ENCODE measurements around the gene ZBTB5.
A peak's percentile ranks its signal among the peaks of the same experiment; 100 is the strongest.
"Not testable (repeated sequence)": the region's sequence is repeated elsewhere in the genome, so short reads cannot be mapped to it uniquely, and the experiment has no call there.

Gene ZBTB5

DNA sequence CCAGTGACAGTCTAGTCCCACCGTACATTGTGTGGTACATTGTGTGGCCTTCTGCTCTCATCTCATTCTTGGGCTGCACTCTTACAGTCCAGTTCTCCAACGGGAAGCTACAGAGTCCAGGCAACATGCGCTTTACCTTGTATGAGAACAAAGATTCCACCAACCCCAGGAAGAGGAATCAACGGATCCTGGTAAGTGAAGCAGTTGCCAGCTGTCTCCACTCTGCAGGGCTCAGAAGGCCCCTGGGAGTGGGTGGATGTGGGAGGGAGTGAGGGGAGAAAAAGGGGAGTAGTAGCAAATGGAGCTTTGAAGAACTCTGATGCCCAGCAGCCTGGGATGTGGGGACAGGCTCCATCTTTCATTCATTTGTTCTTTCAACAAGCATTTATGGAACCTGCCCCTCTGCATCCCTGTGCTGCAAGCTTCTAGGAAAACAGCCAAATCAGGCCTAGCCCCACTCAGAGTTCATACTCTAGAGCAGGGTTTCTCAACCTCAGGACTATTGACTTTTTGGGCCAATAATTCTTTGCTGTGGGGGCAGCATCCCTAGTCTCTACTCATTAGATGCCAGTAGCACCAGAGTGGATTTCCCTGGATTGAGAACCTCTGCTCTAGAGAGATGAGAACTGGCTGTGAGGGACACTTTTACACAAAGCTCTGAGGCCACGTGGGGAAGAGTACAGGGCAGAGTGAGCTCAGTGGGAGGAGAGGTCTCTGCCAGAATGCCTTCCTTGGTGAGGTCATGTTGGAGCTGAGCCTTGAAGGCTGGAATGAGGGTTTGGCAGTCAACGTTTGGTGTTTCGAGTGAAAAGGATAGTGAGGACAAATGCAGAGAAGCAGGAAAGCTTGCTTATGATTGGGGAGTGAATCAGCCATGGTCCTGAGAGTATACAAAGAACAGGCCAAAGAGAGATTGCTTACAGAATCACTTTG, 21.6 kb upstream of the ZBTB5 start:
- DNase-seq (ENCODE audit: low read depth), result peak; percentile 91

- no peak for DNase-seq (ENCODE audit: low read depth)
Observed at GRCh38 chr9:37486256-37486615, 21.0 kb upstream of the ZBTB5 start.

- DNase-seq (ENCODE audit: low read depth), result peak; percentile 51
Observed at GRCh38 chr9:37485389-37486255, 20.4 kb upstream of the ZBTB5 start, which contains the start of gene POLR1E. Gene POLR1E, plus strand, starts transcription at chr9:37485948. Its CDS starts 100 bp downstream, at chr9:37486048.

DNA sequence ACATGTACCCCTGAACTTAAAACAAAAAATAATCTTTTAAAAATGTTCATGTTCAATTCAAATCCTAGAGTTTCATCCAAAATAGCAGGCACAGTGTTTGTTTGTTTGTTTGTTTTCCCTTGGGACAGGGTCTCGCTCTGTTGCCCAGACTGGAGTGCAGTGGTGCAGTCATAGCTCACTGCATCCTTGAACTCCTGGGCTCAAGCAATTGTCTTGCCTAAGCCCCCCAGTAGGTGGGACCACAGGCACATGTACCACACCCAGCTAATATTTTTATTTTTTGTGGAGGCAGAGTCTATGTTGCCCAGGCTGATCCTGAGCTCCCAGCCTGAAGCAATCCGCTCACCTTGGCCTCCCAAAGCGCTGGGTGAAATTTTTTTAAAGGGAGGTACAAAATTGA, 15.5 kb upstream of the ZBTB5 start:
- no peak for DNase-seq (ENCODE audit: low read depth)

DNA sequence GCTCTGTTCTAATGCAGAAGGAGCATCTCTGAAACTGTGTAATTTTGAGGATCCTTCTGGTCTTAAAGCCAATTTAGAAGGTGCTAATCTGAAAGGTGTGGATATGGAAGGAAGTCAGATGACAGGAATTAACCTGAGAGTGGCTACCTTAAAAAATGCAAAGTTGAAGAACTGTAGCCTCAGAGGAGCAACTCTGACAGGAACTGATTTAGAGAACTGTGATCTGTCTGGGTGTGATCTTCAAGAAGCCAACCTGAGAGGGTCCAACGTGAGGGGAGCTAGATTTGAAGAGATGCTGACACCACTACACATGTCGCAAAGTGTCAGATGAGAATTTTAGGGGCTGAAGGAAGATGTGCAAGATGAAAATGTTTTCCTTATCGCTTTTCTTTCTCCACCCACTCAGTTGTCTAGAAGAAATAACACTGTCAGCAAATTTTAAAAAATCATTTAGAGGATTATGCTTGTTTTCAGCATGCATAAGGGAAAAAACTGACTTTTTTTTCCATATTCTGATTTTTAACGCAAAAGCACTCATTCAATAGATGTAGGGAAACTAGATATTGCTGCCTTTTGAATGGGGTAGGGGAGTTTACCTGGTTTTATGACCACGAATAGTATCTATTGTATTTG, 12.9 kb upstream of the ZBTB5 start:
- DNase-seq (ENCODE audit: low read depth), result not testable (repeated sequence)

GRCh38 chr9:37477443-37477842, 12.2 kb upstream of the ZBTB5 start:
- DNase-seq (ENCODE audit: low read depth), result not testable (repeated sequence)

GRCh38 chr9:37476930-37477329, 11.7 kb upstream of the ZBTB5 start:
- DNase-seq (ENCODE audit: low read depth), result no peak

DNA sequence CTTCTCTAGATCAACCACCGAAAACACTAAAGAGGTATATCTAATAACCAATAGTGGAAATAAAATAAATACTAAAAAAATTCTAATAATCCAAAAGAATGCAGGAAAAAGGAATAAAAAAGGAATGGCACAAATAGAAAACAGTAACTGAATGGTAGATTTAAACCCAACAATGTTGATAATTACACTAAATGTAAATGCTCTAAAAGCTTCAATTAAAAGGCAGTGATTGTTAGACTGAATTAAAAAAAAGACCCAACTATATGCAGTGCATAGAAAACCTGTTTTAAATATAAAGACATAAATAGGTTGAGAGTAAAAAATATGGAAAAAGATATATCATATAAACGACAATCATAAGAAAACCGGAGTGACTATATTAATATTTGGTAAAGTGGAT, 9.2 kb upstream of the ZBTB5 start:
- DNase-seq (ENCODE audit: low read depth), result no peak

GRCh38 chr9:37473982-37474381, 8.7 kb upstream of the ZBTB5 start:
- not testable (repeated sequence) for DNase-seq (ENCODE audit: low read depth)

DNA sequence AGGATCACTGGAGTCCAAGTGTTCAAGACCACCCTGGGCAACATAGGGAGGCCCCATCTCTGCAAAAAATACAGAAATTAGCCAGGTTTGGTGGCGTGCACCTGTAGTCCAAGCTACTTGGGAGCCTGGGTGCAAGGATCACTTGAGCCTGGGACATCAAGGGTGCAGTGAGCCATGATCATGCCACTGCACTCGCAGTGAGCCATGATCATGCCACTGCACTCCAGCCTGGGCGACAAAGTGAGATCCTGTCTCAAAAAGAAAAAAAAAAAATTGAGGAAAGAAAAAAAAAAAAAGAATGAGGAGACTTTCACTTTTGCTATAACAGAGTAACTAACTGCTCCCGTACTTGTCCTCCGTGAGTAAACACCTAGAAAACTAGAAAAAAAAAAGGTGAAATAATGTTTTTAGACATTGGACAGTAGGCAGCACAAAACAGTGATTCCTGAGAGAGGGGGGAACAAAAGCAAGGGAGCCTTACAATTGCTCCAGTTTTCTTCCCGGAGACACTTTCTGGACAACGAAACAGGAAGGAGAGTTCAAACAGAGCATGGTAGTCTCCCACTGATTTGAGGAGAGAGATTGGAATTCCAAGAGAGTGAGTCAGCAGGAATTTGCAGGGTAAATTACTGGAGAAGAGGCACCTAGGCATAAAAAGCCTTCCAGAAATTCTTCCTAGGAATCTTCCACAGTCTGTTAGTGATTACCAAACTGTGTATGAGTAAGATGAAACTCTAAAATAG, 6.9 kb upstream of the ZBTB5 start:
- DNase-seq (ENCODE audit: low read depth), result peak; percentile 84

DNA sequence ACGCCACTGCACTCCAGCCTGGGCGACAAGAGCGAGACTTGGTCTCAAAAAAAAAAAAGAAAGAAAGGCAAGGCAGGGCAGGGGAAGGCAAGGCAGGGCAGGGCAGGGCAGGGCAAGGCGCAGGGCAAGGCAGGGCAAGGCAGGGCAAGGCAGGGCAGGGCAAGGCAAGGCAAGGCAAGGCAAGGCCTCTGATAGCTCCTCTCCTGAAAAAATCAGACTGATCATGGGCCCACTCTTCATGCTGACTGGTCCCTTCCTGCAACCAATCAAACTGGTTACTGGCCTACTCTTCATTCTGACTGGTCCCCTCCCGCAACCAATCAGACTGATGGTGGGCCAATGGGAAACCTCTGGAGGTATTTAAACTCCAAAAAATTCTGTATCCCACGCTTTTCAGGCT, 3.4 kb upstream of the ZBTB5 start:
- DNase-seq (ENCODE audit: low read depth), result no peak

- DNase-seq (ENCODE audit: low read depth), result not testable (repeated sequence)
Observed at GRCh38 chr9:37467530-37467929, 2.3 kb upstream of the ZBTB5 start.

- peak; percentile 62 for DNase-seq (ENCODE audit: low read depth)
Observed at GRCh38 chr9:37466037-37466709, 923 bp upstream of the ZBTB5 start.

- no peak for DNase-seq (ENCODE audit: low read depth)
Observed at GRCh38 chr9:37464426-37465248, 613 bp downstream of the ZBTB5 start.

DNA sequence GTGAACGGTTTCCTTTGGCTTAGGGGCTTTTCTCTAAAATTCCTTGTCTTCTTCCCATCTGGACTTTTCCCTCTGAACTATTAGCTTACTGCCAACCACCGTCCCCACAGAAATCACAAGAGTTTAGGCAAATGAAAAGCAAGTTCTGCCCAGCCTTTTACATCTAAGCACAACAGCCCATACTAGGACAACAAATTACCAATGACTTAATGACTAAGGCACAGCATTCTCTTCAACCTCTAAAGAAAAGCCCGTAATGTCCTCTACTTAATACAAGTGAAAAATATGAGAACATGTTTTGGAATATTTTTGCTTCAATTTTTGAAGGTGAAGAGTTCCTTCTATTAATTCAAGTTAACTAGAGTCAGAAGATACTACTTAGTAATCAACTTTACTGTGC, 1.2 kb downstream of the ZBTB5 start:
- DNase-seq (ENCODE audit: low read depth), result no peak

- no peak for DNase-seq (ENCODE audit: low read depth)
Observed at GRCh38 chr9:37456817-37457216, 8.4 kb downstream of the ZBTB5 start.

DNA sequence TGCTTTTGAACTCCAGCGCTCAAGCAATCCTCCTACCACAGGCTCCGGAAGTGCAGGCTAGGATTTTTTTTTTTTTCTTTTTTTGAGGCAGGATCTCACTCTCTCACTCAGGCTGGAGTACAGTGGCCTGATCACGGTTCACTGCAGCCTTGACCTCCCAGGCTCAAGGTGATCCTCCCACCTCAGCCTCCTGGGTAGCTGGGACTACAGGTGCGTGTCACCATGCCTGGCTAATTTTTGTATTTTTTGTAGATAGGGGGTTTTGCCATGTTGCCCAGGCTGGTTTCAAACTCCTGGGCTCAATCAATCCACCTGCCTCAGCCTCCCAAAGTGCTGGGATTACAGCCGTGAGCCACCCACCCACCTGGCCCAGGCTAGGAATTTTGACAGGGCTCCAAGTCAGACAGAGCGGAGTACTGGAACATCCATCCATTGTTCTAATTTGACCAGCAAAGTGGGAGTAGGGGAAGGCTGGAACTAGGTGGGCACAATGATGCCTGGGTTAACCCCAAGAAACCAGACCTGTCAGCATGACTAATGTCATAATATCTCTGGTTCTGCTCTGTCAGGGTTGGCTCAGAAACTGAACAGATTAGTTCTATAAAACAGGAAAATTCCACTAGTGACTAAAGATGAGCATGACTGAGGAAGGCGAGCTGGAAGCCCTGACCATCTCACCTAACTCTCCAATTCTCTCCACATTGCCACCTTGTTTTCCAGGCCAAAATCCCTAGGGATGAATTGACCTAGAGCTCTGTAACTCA, 9.2 kb downstream of the ZBTB5 start:
- no peak for DNase-seq (ENCODE audit: low read depth)

DNA sequence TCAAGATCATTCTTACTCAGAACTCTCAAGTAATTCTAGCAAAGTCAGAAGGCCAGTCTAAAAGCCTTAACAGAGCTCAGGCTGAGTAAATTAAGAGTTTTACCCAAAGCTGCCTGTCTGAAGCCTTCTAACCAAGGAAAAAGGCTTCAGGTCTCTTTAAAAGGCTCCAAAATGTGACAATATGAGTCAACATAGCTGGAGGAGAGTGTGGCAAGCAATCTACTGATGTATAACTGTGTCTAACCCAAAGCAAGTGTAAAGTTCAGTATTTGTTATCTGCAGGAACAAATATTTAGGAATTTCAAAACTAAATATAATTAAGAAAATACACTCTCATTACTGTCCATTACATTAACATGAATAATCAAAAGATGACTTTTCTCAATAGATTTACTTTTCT, 11.0 kb downstream of the ZBTB5 start:
- DNase-seq (ENCODE audit: low read depth), result no peak

DNA sequence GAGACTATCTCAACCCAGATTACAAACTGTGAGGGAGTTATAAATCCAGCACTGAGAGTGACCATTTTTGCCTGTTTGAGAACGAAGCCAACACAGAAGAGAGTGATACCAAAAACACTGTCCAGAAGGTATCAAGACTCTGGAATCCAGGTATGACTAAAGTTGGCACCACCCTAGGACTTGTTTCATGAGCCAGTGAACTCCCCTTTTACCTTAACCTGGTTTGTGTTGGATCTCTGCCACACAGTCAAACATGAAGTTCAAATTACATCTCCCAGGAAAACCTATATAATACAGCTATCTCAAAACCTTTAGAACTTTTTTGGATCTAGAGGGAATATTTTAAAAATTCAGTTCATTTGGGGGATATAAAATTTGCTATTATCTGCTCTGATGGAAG, 11.4 kb downstream of the ZBTB5 start:
- DNase-seq (ENCODE audit: low read depth), result no peak
